ENCODE data around the gene RBFOX1.

The RBFOX1 gene

GRCh38 chr16:7521834-7522233 lies 189.2 kb downstream of the RBFOX1 start:
- no peak for DNase-seq (ENCODE audit: low read depth)

DNA sequence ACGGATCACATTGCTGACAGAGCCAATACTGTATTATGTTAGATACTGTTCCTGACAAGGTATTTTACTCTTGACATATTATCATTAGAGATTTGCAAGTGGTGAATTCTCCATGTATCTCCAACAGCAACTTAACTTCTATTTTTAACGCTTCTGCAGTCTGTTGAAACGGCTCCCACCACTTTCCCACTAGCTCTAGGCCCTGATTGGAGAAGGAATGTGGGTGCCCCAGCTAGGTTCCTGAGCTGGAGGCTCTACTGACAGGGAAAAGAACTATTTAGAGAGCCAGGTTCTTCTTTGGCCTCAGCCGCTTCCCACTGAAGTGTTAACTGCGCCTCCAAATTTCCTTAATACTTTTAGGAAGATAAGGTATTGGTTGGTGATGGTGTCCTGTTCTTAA lies 191.8 kb downstream of the RBFOX1 start:
- no peak for DNase-seq (ENCODE audit: low read depth)

- no peak for DNase-seq (ENCODE audit: low read depth)
Observed at GRCh38 chr16:7526736-7527135, 194.1 kb downstream of the RBFOX1 start.

- no peak for DNase-seq (ENCODE audit: low read depth)
Observed at GRCh38 chr16:7532534-7532933, 199.9 kb downstream of the RBFOX1 start.

GRCh38 chr16:7534749-7535148 lies 202.1 kb downstream of the RBFOX1 start:
- DNase-seq (ENCODE audit: low read depth) = no peak

- DNase-seq (ENCODE audit: low read depth) = no peak
Observed at GRCh38 chr16:7541026-7541425, 208.4 kb downstream of the RBFOX1 start.

DNA sequence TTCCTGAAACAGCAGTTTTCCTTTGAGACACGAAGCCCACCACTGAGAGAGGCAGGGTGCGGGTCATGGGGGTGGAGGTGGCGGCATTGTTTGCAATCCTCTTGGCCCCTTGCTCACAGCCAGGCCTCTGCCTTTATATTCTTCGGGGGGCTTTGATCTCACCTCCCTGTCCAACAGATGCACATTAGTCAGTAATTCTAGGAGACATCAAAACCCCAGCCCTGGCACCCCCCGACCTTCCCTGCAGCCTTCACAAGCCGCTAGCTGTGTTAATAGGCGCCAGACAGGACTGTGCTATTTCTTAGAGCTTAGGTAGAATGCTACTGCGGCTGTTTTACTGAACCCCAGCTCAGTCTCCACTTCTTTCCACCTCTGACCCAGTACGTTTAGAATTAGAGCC lies 212.6 kb downstream of the RBFOX1 start:
- DNase-seq (ENCODE audit: low read depth) = no peak

DNA sequence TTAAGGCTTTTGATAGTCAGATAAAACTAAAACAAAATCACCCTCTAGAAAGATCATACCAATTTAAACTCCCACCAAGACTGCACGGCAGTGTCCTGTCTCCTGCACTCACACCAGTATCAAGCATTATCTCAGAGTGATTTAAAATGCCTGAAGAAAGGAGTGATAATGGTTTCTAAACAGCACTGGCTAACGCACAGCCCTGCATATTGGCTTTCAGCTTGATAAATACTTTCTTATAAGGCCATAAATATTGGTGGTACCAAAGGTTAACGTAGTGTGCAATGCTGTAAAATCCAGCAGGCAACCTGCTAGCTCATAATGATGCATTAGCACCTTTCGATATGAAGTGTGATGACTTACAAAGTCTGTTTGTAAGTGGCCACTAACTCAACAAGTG lies 214.3 kb downstream of the RBFOX1 start:
- no peak for DNase-seq (ENCODE audit: low read depth)

GRCh38 chr16:7547736-7548135 lies 215.1 kb downstream of the RBFOX1 start:
- no peak for DNase-seq (ENCODE audit: low read depth)

DNA sequence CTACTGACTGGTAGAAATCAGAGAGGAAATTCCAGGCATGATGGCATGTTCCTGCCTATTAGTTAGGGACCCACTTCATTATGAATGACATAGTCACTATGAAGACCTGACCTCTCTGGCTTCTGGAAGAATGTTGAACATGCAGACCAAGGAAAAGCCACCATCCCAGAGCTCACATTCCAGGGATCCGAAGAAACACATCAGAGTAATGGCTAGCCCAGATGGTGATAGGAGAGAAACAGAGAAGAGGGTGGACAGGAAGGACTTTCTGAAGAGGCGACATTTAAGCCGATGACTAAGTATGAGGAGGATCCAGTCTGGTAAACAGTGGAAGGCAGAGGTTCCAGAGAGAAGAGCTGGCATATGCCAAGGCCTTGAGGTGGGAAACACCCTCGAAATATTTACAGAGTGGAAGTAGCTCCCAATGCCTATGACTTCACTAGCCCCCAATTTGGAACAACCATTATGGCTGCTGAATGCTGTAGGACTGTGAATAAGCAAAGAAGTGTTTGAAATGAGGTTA lies 216.2 kb downstream of the RBFOX1 start:
- no peak for DNase-seq (ENCODE audit: low read depth)

- no peak for DNase-seq (ENCODE audit: low read depth)
Observed at GRCh38 chr16:7550096-7550495, 217.5 kb downstream of the RBFOX1 start.

DNA sequence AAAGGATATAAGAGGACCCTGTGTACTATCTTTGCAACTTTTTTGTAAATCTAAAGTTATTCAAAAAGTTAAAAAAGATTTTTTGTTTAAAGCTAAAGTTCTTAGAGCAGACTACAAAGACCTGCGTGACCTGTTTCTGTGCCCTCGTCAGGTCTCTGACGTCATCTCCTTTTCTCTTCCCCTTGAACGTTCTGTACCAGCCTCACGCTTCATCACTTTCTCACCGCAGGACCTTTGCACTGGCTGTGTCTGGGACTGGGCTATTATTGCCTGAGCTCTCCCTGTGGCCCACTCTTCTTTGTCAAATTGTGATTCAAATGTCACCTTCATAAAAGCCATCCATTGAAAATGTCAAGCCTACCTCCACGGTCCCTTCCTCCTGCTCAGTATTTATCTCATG lies 222.8 kb downstream of the RBFOX1 start:
- no peak for DNase-seq (ENCODE audit: low read depth)

DNA sequence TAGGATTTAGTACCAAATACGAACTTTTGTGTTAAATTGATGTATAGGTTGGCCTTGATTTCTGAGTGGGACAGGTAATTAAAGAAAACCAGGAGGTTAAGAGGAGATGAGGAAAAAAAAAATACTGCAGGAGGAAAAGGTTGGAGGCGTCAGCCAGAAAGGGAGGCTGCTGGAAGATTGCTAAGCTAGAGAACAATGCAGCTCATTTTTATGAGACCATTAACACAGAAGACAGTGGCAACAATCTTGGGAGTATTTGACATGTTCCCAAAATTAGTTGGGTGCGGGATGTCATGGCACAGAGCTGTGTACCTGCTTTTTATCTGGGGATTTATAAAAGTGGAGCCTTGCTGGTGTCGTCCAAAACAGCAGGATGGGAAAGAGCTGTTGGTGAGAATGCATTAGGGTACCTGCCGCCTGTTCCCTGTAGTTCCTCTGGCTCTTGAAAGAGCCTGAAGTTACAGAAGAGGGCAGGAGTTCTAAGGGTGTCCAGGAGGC lies 229.3 kb downstream of the RBFOX1 start:
- DNase-seq (ENCODE audit: low read depth) = no peak

- DNase-seq (ENCODE audit: low read depth) = no peak
Observed at GRCh38 chr16:7566360-7566759, 233.7 kb downstream of the RBFOX1 start.

GRCh38 chr16:7571366-7571765 lies 238.7 kb downstream of the RBFOX1 start:
- DNase-seq (ENCODE audit: low read depth) = no peak

GRCh38 chr16:7577588-7577987 lies 244.9 kb downstream of the RBFOX1 start:
- DNase-seq (ENCODE audit: low read depth) = no peak

DNA sequence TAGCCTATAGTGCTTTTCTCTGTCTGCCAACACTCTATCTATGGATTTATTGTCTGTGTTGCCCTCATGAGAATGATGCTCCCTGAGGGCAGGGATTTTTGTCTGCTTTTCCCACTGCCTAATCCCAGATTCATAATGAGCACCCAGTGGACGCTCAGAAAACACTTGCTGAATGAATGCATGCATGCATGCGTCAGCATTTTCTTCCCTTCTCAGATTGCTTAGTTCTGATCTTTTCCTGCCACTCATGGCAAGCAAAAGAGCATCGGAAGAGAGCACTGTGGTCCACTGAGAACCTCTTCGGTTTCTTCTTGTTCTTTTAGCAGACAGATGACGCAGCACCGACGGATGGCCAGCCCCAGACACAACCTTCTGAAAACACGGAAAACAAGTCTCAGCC lies 246.8 kb downstream of the RBFOX1 start:
- no peak for DNase-seq (ENCODE audit: low read depth)

DNA sequence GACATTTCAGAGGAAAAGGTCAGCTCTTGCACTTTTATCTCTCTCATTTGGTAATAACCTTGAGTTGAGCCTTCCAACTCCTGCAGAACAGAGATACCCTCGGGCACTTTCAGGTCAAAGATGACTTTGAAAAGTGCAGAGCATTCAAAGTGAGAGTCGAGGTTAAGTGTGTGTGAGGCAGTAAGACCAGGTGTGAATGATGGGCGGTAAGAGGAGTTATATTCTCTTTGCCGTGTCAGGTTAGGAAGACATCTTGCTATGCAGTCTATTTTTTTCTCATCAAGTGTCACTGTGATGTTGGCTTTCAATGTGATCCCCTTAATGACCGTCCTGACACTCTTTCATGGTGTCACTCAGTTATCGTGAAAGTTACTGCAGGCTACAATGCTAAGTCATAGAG lies 248.5 kb downstream of the RBFOX1 start:
- DNase-seq (ENCODE audit: low read depth) = no peak

- DNase-seq (ENCODE audit: low read depth) = no peak
Observed at GRCh38 chr16:7583396-7583795, 250.8 kb downstream of the RBFOX1 start.

DNA sequence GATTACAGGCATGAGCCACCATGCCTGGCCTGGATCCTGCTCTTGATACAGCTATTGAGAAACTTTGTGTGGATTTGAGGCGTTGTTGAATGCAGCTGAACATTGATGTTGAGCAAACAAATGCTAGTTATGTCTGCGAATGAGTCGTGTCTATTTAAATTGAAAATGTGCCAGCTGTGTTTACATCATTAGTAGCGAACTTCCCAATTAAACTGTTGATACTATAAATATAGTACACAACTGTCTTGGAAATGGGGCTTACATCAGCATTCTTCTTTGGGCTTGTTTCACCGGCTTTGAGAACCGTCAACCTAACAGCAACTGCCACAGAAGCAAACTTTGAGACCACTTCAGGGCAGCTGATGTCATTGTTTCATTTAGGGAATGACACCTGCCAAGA lies 251.9 kb downstream of the RBFOX1 start:
- no peak for DNase-seq (ENCODE audit: low read depth)

GRCh38 chr16:7585705-7586104 lies 253.1 kb downstream of the RBFOX1 start:
- DNase-seq (ENCODE audit: low read depth) = no peak

GRCh38 chr16:7590934-7591333 lies 258.3 kb downstream of the RBFOX1 start:
- no peak for DNase-seq (ENCODE audit: low read depth)

- DNase-seq (ENCODE audit: low read depth) = no peak
Observed at GRCh38 chr16:7596308-7596707, 263.7 kb downstream of the RBFOX1 start.

GRCh38 chr16:7597677-7598076 lies 265.0 kb downstream of the RBFOX1 start:
- DNase-seq (ENCODE audit: low read depth) = no peak

- no peak for DNase-seq (ENCODE audit: low read depth)
Observed at GRCh38 chr16:7601100-7601499, 268.5 kb downstream of the RBFOX1 start.
